Liver (tissue), 9 donors: ENCODE results near the gene DGKH. TPM values are rescaled to one million over a fixed set of nuclear protein-coding genes. Genes with fewer than 3 reads are reported as not detected.

Experiments
- DNase-seq: peaks from one replicate; pipeline ENCODE4 v3.0.0-alpha.2; 2017; ENCODE audit warnings: low spot score
- H3K27ac ChIP-seq, 2 donors: one replicate each; pipeline ENCODE4 v1.7.0; 2013; ENCODE audit warnings: inconsistent platforms in 2 of 2, low read length in 2 of 2, control low read depth in 1 of 2, low read depth in 1 of 2, mild to moderate bottlenecking in 1 of 2
- H3K27me3 ChIP-seq, 4 donors: one replicate each; pipeline versions ENCODE4 v1.6.1 to v1.7.0; 2013; ENCODE audit warnings: low read length in 3 of 4, inconsistent platforms in 1 of 4, mild to moderate bottlenecking in 1 of 4, moderate library complexity in 1 of 4; ENCODE audit not compliant: control insufficient read depth in 4 of 4, insufficient read depth in 4 of 4
- H3K36me3 ChIP-seq, 4 donors: one replicate each; pipeline versions ENCODE4 v1.6.1 to v1.7.0; 2013; ENCODE audit warnings: low read length in 3 of 4, mild to moderate bottlenecking in 3 of 4, low read depth in 1 of 4, moderate library complexity in 1 of 4; ENCODE audit not compliant: control insufficient read depth in 4 of 4, insufficient read depth in 3 of 4
- H3K4me1 ChIP-seq, 4 donors: one replicate each; pipeline versions ENCODE4 v1.6.1 to v1.7.0; 2013; ENCODE audit warnings: low read length in 3 of 4, mild to moderate bottlenecking in 3 of 4, moderate library complexity in 1 of 4; ENCODE audit not compliant: control insufficient read depth in 4 of 4, insufficient read depth in 4 of 4
- H3K4me3 ChIP-seq, 3 donors: one replicate each; pipeline versions ENCODE4 v1.6.1 to v1.7.0; 2013; ENCODE audit warnings: low read length in 3 of 3, control low read depth in 1 of 3, low read depth in 1 of 3, mild to moderate bottlenecking in 1 of 3
- H3K9ac ChIP-seq, 2 donors: one replicate each; pipeline ENCODE4 v1.7.0; 2013; ENCODE audit warnings: low read length in 2 of 2, mild to moderate bottlenecking in 2 of 2, moderate library complexity in 2 of 2, control low read depth in 1 of 2, low read depth in 1 of 2
- H3K9me3 ChIP-seq, 4 donors: one replicate each; pipeline versions ENCODE4 v1.6.1 to v1.7.0; 2013; ENCODE audit warnings: low read length in 3 of 4; ENCODE audit not compliant: control insufficient read depth in 4 of 4
- GABPA ChIP-seq, 2 donors: IDR thresholded peaks in 1 of 2; conservative IDR thresholded peaks in 1 of 2; 2 replicates each; pipeline ENCODE4 v1.6.1; 2016; ENCODE audit warnings: antibody characterized with exemption in 2 of 2, mild to moderate bottlenecking in 1 of 2, moderate library complexity in 1 of 2
- JUND ChIP-seq, 2 donors: IDR thresholded peaks; 2 replicates each; pipeline ENCODE4 v1.6.1; 2016; ENCODE audit warnings: antibody characterized with exemption in 2 of 2
- RAD21 ChIP-seq, 2 donors: IDR thresholded peaks; 2 replicates each; pipeline ENCODE4 v1.6.1; 2016; ENCODE audit warnings: antibody characterized with exemption in 2 of 2, mild to moderate bottlenecking in 2 of 2
- REST ChIP-seq: IDR thresholded peaks from 2 replicates; pipeline ENCODE4 v1.6.1; 2016; ENCODE audit warnings: antibody characterized with exemption, mild to moderate bottlenecking
- RXRA ChIP-seq, 2 donors: IDR thresholded peaks; 2 replicates each; pipeline ENCODE4 v1.6.1; 2017 to 2018; ENCODE audit warnings: antibody characterized with exemption in 2 of 2, mild to moderate bottlenecking in 1 of 2
- SP1 ChIP-seq: IDR thresholded peaks from 2 replicates; pipeline ENCODE4 v1.6.1; 2018; ENCODE audit warnings: antibody characterized with exemption, mild to moderate bottlenecking
- TAF1 ChIP-seq: conservative IDR thresholded peaks from 2 replicates; pipeline ENCODE4 v1.6.1; 2016; ENCODE audit warnings: antibody characterized with exemption, mild to moderate bottlenecking
- WGBS: extraction: QIAGEN DNeasy Blood & Tissue Kit; methylation state at CpG from one replicate; pipeline ENCODE4 v1.1.7; 2013; 5-methylcytosine and 5-hydroxymethylcytosine counted together
- polyA plus RNA-seq, 2 donors: library from polyadenylated mRNA; stranded (reverse) in 1 of 2; unstranded in 1 of 2; fragments of 200-250 nt in 1 of 2; fragments of >200 nt in 1 of 2; fragmentation: Nextera tagmentation in 1 of 2; extraction: Ambion mirVana in 1 of 2; gene quantifications; one replicate each; pipeline versions ENCODE4 v1.2.1 to v1.2.3, GENCODE V29; 2013 to 2015
- total RNA-seq, 2 donors: library from RNA; depleted of rRNA; stranded (reverse); fragments of >200 nt; gene quantifications; one replicate each; pipeline ENCODE4 v1.2.3, GENCODE V29; 2014
- TF ChIP-seq, protein P1 (sequence below): IDR thresholded peaks from 2 replicates; pipeline ENCODE4 v1.6.1; 2016; ENCODE audit warnings: antibody characterized with exemption
- TF ChIP-seq, protein P2 (sequence below): IDR thresholded peaks from 2 replicates; pipeline ENCODE4 v1.6.1; 2016; ENCODE audit warnings: antibody characterized with exemption
- donor health status: healthy.
- donor health status: healthy.
- donor health status: healthy.
- donor health status: healthy.
- donor health status: healthy.

The DGKH gene
- total and polyA plus RNA-seq, 4 donors: 0.25 to 3.7 (median 0.97) TPM

DNA sequence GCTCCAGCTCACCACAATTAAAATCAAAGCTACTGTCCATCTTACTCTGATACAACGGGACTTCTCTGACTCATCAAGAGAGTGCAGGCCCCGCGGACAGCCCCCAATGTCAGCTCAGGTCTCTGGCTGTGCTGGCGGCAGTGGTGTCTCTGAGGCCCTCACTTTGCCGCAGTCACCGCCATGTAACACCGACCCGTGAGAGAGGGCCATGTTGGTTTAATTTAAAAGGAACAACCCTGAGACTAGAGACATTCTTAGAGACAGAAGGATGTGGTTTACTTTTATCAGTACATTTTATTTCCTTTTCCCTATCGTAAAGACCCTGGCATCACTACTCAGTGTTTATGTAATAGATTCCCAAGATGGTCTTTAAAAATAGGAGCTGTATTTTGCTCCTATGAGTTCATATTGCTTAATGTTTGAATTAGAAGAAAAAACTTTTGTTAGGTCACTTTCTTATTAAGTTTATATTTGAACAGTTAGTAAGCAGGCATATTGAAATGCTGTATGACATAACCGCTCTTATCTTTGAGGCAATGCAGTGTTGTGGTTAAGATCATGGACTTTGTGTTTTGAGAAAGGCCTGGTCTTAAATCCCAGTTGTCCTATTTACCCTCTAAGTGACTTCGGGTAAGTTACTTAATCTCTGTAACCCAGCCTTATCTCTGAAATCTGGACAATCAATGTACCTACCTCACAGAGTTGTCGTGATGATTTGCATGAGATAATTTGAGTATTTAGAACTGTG is 23.4 kb downstream of the DGKH start:
- Histone ChIP-seq H3K4me1 (no peaks in the 10 kb centered on the region), H3K4me3 (no peak overlapping the region), H3K9ac (no peak overlapping the region), H3K27ac (no peak overlapping the region), H3K36me3 (no peaks in the 10 kb centered on the region), H3K27me3 (no peaks in the 10 kb centered on the region), H3K9me3 (no peaks in the 10 kb centered on the region)
- 82% methylated on average over 12 of the region's 12 CpGs for WGBS
- DNase-seq: no peak
- no peak for TF ChIP-seq JUND (IDR thresholded peaks at IDR 0.05)

GRCh38 chr13:42073683-42074082 is 25.2 kb downstream of the DGKH start:
- H3K9me3 ChIP-seq: no peaks in the 10 kb centered on the region
- no peak overlapping the region for H3K9ac ChIP-seq
- no peaks in the 10 kb centered on the region for H3K27me3 ChIP-seq
- no peak for TF ChIP-seq SP1
- no peaks in the 10 kb centered on the region for H3K4me1 ChIP-seq
- H3K27ac ChIP-seq: no peak overlapping the region
- no peak for DNase-seq
- no peak overlapping the region for H3K4me3 ChIP-seq
- no peaks in the 10 kb centered on the region for H3K36me3 ChIP-seq
- 76% methylated on average over 3 of the region's 3 CpGs for WGBS

GRCh38 chr13:42075517-42075916 is 27.1 kb downstream of the DGKH start:
- no peak overlapping the region for H3K4me3 ChIP-seq
- no peaks in the 10 kb centered on the region for H3K4me1 ChIP-seq
- H3K36me3 ChIP-seq: no peaks in the 10 kb centered on the region
- TF ChIP-seq SP1 (no peak), RAD21 (IDR thresholded peaks at IDR 0.05) (no peak), GABPA (IDR thresholded peaks at IDR 0.05 in 1 of 2, conservative IDR thresholded peaks at IDR 0.05 in 1 of 2) (no peak), RXRA (IDR thresholded peaks at IDR 0.05) (no peak), TAF1 (no peak), REST (no peak)
- TF ChIP-seq, protein P1, sequence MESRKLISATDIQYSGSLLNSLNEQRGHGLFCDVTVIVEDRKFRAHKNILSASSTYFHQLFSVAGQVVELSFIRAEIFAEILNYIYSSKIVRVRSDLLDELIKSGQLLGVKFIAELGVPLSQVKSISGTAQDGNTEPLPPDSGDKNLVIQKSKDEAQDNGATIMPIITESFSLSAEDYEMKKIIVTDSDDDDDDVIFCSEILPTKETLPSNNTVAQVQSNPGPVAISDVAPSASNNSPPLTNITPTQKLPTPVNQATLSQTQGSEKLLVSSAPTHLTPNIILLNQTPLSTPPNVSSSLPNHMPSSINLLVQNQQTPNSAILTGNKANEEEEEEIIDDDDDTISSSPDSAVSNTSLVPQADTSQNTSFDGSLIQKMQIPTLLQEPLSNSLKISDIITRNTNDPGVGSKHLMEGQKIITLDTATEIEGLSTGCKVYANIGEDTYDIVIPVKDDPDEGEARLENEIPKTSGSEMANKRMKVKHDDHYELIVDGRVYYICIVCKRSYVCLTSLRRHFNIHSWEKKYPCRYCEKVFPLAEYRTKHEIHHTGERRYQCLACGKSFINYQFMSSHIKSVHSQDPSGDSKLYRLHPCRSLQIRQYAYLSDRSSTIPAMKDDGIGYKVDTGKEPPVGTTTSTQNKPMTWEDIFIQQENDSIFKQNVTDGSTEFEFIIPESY: no peak
- TF ChIP-seq, protein P2, sequence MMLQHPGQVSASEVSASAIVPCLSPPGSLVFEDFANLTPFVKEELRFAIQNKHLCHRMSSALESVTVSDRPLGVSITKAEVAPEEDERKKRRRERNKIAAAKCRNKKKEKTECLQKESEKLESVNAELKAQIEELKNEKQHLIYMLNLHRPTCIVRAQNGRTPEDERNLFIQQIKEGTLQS: no peak
- no peaks in the 10 kb centered on the region for H3K9me3 ChIP-seq
- H3K9ac ChIP-seq: no peak overlapping the region
- H3K27me3 ChIP-seq: no peaks in the 10 kb centered on the region
- DNase-seq: no peak
- H3K27ac ChIP-seq: no peak overlapping the region
